GM21619 (cell line): ENCODE results near the gene KANK4.
"Not testable (repeated sequence)": the region's sequence is repeated elsewhere in the genome, so short reads cannot be mapped to it uniquely, and the experiment has no call there.

ENCODE experiments used
- ATAC-seq: cut with Tn5 transposase; IDR thresholded peaks from one replicate; pipeline ENCODE4 v1.9.1; 2021; ENCODE audit not compliant: unreplicated experiment

KANK4 gene

DNA sequence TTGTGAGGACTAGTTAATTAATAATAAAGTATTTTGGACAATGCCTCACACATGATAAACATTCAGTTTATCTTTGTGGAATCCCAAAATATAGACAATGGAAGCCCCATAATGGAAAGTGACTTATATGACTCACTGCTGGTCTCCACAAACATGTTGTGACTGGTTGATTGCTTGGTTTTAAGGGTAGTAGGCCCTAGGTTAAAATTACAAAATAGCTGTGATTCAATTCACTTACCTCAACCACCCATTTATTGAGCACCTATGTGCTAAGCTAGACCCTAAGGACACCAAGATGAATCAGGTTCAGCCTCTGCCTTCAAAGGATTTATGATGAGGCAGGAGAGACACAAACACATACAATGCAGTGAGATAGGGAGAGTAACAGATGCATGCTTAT is 42.4 kb downstream of the KANK4 start:
- no peak for ATAC-seq

DNA sequence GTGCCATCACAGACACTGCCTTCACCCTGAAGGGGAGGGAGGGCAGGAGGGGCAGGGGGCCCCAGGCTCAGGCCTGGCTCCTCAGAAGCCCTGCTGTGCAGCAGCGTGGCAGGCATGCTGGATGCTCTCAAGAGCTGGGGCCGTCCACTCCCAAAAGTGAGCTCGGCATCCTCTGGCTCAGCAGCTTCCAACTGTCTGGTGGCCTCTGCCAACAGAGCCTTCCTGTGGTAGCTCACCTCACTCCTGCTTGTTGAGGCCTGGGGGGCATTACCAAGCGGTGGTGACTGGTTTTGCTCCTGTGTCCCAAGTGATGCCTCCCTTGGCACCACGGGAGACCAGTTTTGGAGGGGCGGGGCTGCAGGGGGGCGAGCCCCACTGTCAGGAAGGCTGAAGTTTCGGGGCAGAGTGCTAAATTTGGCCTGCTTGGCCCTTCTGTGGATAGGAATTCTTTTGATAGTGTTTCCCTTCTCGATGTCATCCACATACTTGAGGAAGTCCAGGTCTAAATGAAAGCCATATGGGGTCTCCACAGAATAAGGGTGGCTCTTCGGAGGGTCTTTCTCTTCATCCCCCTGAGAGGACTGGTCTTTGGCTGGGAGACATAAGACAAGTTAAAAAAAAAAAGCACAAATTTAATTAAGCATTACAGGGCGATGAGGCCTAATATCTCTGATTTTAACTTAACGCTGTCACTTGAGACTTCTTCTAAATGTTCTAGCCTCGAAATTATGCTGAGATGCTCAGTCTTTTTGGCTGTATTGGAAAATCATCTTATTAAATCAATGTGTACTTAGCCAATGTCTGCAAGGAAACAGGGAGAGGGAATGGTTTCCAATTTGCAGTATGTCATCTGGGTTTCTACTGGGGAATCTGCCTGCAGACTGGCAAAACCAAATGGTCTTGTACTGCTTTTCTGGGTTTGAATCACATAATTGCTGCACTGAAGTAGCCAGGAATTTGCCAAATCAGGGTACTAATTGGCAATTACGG is 44.4 kb downstream of the KANK4 start:
- no peak for ATAC-seq

DNA sequence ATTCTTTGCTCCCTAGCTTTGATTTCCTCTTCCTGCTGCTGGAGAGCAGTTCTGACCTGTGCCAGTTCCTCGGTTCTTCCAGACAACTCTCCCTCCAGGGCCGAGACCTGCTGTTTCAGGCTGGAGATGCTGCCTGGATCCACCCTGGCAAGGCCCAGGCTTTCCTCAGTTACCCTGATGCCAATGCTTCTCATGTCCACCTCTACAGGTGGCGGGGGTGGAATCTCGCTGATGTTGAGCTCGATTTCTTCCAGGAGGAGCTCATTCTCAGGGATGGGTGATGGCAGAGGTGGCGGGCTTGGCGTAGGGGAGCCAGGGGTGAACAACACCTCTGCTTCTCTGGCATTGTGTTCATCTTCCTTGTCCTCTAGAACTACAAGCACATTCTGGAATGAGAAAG is 45.3 kb downstream of the KANK4 start:
- ATAC-seq: no peak

GRCh38 chr1:62271948-62272728 is 47.1 kb downstream of the KANK4 start:
- peak; percentile 92 for ATAC-seq

GRCh38 chr1:62271134-62271533 is 48.1 kb downstream of the KANK4 start:
- ATAC-seq: no peak

DNA sequence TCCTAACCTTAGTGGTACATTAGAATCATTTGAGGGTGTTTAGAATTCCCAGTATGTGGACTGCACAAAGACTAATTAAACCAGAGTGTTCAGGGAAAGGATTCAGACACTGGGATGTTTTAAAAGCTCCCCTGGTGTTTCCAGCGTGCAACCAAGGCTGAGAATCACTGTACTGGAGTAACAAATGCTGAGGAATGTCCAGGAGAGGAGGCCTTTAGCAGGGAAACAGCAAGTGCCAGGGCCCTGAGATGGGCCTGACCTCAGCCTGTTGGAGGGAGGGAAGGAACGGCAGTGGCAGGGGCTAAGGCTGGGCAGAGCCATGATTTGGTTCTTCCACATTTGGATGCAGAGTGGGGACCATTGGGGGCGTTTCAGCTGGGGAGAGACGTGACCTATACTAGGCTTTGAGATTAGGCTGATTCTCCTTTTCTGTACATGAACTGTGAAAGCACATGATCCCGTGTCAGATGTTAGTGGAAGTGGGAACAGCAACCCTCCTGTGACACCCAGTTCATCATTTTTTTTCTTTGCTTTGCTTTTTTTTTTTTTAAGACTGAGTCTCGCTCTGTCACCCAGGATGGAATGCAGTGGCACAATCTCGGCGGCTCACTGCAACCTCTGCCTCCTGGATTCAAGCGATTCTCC is 49.3 kb downstream of the KANK4 start:
- ATAC-seq: no peak

DNA sequence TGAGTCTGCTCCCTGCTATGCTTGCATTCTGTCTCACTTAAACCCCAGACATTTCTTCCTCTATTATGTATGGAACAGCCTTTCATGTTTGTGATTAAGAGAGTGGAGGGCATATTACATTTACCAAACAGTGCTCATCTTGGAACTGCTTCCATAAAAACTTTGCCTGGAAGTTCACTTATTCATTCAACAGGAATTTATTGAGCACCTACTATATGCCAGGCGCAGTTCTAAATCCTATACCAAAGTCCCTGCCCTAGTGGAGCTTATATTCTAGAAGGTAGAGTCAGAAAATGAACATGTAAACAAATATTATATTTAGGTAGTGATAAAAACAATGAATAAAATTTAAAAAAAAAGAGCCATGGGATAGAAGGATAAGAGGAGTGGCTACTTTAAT is 49.8 kb downstream of the KANK4 start:
- ATAC-seq: no peak

GRCh38 chr1:62268315-62268714 is 50.9 kb downstream of the KANK4 start:
- no peak for ATAC-seq

DNA sequence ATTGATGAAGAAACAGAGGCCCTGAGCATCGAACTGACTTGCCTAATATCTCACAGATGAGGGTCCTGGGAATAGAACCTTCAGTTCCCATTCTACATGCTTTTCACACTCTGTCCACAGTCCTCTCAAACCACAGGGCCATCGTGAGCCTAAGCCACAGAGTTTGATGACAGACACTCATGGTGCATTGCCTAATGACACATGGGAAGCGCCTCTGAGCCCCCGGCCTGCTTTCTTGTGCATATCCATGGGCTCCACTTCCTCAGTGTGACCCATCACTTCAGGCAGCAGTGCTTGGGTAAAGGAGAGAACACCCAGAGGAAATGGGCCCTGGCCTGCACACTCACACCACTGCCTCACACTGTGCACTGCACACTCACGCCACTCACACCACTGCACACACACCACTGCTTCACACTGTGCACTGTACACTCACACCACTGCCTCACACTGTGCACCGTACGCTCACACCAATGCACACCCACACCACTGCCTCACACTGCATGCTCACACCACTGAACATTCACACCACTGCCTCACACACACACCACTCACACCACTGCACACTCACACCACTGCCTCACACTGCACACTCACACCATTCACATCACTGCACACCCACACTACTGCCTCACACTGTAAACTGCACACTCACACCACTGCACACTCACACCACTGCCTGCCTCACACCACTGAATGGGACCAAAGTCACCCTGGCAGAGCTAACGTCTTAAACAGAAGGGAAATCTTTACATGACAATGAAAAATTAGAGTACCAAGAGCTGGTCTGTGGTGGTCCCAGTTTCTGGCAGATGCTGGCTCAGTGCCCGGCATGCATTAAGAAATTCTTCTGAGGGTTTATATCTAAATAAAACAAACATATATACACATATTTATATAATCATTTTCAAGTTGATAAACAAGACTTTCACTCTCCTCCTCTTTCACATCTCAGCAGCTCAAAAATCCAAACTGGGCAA is 53.0 kb downstream of the KANK4 start:
- no peak for ATAC-seq

DNA sequence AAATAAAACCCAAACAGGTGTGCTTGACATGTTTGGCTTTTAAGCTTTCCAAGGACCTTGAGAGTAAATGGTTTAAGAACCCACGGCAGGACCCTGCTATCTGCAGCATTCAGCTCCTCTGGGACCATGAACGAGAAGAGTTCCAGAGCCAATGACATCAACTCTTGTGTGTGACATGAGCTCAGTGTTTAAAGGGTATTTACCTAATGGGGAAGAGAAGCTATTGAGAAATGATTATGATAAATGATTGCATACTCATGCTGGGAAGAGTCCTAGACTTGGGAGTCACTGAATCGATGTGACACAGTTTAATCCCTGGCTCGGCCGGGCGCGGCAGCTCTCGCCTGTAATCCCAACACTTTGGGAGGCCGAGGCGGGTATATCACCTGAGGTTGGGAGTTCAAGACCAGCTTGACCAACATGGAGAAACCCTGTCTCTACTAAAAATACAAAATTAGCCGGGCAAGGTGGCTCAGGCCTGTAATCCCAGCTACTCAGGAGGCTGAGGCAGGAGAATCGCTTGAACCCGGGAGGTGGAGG is 55.4 kb downstream of the KANK4 start:
- no peak for ATAC-seq

DNA sequence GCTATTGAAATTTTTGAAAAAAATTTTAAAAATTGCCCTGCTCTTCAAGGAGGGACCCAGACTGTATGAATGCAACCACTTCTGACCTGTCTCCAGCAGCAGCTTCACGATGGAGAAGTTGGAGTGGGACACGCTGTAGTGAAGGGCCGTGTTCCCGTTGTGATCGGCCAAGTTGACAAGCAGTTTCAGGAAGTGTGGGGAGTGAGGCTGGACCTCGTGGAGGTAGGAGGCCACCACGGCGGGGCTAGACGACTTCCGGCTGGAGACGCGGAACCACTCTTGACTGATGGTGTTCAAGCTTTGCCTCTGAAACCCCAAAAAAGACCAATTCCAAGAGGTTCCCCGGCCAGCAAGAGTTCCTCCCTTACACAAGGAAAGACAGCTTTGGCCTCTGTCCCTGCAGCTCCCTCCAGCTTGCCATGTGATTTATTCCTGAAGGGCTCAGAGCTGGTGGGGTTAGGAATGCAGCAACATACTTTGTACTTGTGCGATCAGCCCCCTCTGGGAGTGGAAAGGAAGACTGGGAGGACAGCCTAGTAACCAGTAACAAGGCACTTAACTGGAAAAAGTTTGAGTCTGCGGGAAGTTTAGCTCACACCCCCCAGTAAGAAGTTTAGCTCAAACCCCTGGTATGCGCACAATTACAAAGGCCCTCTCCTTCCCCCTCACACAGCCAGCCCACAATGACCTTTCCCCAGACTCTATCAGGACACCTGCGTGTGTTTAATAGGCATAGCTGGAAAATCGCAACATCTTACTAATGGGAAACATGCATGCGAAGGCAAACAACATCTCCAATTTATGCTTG is 56.0 kb downstream of the KANK4 start:
- ATAC-seq: no peak

- no peak for ATAC-seq
These were observed 58.5 kb downstream of the KANK4 start for GRCh38 chr1:62260688-62261087.

DNA sequence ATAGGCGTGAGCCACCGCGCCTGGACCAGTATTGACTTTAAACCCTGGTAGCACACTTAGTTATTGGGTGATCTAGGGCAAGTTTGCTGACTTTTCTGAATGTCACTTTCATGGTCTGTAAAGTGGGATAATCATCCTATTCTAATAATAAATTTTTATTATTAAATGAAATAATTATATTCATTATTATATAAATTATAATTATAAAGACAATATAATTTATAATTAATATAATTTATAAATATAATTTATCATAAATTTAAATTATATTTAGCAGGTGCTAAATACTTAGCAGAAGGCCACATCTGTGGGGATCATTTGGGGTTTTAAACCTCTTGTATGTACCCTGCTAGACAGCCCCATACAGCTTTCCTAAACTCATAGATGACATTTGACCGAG is 59.7 kb downstream of the KANK4 start:
- ATAC-seq: no peak

DNA sequence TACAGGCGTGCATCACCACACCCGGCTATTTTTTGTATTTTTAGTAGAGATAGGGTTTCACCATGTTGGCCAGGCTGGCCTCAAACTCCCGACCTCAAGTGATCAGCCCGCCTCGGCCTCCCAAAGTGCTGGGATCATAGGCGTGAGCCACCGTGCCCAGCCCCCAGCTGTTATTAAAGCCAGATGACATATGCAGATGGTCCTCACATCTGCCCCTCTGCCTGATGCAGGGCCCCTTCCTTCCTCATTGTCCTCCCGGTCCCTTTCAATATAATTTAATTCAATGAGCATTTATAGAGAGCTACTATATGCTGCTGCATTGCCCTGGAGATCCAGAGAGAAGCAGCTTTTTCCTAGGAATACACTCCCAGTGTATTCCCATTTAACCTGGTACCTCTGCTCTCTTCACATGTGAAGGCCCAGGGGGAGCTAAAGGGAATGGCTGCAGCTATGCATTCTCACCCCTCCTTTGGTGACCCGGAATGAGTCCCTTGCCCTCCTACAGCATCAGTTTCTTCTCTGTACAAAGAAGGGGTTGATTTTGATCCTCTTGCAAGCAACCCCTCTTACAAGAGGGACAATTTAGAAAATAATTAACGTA is 69.0 kb downstream of the KANK4 start:
- ATAC-seq: no peak

DNA sequence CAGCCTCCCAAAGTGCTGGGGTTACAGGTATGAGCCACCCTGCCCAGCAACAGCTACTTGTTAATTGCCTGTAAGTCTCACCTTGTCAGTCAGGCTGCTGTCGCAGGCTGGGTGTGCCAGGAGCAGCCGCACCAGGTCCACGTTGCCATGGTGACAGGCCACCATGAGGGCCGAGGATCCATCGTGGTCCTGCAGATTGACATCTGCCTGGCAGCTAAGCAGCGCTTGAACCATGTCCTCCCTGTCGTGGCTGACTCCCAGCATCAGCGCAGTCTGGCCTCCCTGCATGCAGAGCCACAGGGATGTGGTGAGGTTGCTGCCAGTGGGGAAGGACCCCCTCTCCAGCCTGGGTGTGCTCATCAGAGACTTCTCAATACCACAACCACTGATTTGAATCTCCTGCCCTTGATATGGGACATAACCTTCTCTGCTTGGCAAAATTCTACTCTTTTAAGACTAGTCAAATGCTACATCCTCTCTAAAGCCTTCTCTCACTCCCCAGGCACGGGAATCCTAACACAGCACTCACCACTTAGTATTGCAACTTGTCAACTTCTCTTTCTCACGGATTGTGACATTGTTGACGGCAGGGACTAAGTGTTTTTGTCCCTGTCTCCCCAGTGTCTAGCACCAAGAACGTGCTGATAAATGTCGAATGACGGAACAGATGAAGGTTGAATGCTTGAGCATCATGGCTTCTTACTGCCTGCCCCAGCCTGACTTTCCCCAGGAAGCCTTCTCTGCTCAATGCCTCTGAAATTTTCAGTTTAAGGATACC is 71.7 kb downstream of the KANK4 start:
- ATAC-seq: no peak

DNA sequence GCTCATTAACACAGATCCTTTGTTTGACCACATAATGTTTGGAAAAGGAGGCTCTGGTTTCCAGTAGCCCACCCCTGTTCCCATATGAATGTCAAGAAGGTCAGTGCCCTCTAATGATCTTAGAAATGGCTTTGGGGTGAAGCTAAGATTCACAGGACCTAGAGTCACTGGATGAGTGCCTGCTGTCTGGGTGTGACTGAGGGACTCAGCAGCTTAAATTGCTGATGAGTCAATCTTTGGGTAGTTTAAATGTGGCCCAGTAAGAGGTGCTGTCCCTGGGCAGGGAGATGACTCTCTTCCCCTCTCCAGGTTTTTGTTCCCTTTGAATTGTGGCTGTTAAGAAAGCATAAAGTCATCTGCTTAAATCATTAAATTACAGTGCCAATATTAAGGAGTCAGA is 74.0 kb downstream of the KANK4 start:
- no peak for ATAC-seq

- not testable (repeated sequence) for ATAC-seq
These were observed 74.9 kb downstream of the KANK4 start for GRCh38 chr1:62244380-62244779.
